GM21360 (cell line): Measurements from ENCODE around the gene MAGI1.

Experiments used
- ATAC-seq: cut with Tn5 transposase; IDR thresholded peaks from one replicate; pipeline ENCODE4 v1.9.1; 2021; ENCODE audit warnings: mild to moderate bottlenecking, moderate library complexity; ENCODE audit not compliant: unreplicated experiment

MAGI1 gene

DNA sequence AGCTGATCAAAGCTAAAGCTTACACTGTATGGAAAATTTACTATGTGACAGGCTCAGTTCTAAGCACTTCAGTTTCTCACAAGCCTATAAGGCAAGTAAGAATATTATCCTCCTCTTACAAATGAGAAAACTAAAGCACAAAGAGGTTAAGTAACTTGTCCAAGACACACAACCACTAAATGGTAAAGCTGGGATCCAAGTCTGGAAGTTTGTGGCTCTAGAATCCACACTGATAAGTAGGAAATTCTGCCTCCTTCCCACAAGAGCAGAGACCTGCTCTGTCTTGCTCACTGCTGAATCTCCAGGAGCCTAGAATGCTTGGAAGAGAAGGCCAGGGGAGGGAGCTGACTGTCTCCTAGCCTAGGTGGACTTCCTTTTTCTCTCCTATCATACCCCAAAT lies 60.6 kb downstream of the MAGI1 start:
- ATAC-seq = no peak

DNA sequence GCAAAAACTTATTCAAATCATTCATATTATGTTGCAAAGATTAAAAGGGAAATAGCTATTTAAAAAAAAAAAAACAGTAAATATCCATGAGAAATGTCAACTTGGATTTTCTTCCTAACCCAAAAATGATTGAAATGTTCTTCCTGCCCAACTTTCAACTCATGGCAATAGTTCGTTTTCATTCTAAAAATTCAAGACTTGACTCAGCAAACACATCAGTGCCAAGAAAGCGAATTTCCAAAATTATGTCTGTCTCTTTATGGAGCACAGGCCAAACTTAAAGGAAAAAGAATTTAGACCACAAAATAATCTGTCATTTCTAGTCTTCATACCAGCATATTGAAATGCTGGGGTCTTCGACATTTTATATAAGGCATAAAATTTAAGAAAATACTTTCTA lies 63.7 kb downstream of the MAGI1 start:
- ATAC-seq = no peak

DNA sequence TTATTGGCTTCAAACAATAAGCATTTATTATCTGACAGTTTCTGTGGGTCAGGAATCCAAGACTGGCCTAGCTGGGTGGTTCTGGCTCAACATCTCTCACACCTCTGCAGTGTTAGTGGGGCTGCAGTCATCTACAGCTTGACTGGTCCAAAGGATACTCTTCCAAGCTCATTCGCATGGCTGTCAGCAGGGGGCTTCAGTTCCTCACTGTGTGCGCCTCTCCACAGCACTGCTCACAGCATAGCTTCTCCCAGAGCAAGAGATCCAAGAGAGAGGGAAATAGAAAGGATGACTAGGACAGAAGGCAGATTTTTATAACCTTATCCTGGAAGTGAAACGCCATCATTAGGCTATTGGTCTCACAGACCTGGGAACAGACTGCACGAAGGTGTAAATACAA lies 64.2 kb downstream of the MAGI1 start:
- ATAC-seq = no peak

DNA sequence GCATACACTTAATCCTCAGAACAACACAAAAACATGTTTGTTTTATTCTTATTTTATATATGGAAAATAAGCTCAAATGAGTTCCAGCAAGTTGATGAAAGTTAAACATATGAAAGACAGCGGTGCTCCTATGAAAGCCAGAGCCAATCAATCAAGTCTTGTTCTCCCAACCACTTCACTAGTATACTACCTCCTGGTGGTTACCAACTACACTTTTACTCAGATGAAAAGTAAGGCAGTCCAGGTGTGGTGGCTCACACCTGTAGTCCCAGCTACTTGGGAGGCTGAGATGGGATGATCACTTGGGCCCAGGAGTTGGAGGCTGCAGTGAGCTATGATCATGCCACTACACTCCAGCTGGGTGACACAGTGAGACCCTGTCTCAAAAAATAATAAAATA lies 66.0 kb downstream of the MAGI1 start:
- ATAC-seq = no peak

DNA sequence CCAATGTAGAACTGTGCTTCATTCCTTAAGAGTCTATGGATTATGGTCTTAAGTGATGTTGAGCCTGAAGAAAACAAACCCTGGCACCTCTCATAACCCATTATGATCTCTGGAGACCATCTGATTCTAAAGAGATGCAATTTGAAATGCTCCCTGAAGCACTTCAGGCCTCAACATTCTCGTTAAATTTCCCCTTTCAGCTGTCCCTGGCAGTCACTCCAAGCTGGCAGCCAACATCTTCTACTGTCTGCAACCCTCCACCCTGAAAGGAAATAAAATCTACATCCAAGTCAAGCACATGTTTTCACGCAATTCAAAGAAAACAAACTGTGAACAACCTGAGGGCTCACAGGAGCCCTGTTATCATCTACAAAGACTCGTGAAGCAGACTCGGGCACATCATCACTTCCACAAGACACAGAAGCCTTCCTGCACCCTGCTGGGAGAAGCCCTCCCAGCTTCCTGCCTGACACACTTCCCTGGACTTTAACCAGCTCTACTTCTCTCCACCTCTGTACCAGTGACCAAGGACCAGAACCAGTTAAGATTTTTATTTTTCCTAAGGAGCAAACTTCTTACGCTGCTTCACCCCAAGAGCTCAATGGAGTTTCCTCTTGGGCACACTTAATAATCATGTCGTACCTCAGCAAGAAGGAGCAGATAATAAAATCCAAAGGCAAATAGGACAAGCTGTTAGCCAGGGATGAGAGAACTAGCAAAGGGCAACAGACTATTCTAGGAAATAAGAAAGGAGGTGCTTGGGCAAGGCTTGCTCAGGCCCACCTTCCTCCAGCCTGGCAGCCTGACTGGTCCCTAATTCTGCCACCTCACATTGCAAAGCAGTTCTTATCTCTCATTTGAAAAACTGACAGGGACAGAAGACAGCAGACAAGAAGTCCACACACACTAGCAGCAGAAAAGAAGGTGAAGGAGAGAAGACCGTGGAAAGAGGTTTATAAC lies 67.1 kb downstream of the MAGI1 start:
- no peak for ATAC-seq

DNA sequence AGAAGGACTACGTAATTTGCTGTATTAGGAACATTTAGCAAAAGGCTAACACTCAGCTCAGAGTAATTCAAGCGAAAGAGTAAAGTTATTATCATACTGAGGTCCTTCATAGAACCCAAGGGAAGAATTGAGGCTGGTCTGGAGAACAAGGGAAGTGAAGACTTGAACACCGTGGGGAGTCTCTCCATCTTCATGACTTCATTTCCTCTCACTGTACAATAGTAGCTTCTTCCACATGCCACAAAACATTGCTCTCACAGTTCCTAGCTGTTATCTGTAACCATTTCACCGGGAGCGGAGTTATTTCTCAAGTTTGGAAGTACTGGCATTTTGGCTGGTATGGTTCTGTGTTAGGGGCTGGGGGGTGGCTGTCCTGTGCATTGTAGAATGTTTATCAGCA lies 69.7 kb downstream of the MAGI1 start:
- no peak for ATAC-seq

DNA sequence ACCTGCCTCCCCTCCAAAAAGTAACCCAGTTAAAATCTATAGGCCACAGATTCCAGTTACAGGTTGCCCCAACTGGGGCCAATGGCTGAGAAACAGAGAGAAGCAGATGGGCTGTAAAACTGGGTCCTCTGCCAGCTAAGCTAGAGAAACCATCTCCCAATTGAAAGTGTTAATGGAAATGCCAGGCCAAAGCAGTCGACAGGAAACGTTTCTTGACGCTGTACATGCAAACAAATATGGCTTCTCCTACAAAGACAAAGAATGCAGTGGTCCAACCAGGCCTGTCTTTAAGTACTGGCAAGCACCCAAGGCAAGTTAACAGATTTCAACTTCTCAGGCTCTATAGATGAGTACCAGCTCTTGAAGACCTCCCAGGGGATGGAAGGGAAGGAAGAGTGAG lies 71.3 kb downstream of the MAGI1 start:
- ATAC-seq = no peak

DNA sequence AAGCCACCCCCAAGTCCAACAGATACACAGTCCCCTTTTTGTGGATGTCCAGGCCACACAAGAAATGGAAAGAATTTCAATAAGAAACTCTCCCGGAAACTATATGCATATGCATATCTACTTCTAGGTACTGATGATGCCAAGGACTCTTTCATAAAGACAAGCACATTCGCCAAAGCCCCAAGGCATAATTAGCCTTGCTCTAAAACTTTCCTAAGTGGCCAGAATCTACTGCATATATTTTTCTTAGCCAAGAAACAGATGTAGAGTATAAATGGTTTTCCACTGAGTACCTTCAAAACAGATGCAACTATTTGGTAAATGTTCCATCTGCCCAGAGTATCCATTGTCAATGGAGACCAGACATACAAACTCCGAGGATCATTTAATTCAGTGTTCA lies 73.9 kb downstream of the MAGI1 start:
- ATAC-seq = no peak

DNA sequence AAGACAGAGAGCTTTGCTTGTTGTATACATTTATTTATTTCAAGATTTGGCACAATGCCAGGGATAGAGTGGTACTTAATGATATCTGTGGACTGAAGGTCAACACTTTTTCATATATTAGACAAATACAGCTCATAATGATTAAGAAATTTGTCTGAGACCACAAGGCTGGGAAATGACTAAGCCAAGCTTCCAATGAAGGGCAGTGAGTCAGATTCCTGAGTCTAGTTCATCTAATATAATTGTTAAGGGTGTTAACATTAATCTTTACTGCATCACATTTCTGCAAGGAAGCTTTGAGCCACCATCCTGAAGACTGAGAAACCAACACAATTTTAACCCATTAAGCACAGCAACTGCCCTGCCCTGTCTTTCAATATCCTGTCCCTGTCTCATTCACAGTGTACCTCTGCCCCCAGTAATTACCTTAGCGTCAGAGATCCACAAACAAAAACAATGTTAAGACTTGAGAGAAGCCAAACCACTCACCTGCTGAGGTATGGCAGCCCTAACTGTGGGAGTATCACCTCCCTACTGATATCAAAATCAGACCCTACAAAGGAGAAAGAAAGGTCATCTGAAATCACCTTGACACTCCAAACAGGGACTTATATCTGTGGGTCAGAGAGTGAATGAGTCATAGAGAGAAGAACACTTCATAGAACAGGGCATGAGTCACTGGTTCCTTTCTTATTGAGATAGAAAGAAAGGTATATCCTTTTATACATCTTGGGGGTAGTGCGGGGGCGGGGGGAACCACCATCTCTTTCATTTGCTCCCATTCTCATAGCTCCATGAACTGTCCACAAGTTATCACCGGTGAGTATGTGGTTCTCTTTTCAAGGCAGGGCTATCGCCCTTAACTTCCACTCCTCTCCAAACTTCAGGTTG lies 74.7 kb downstream of the MAGI1 start:
- peak; percentile 99 for ATAC-seq

DNA sequence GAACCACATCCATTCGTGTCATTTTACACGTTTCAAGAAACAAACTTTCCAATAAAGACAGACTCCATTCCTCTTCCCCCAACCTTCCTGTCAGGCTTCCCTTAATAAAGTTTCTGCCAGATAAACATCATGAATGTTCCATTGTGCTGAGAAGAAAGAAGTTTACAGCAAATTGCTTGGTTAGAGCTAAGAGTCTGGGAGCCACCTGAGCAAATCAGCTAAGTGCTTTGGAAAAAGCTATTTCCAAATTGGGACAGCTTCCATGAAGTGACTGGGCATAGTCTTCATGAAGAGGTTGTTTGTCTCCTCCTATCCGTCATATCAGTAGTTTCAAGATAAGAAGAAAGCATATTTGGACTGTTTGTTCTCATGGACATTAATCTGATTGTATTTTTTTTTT lies 77.0 kb downstream of the MAGI1 start:
- no peak for ATAC-seq

DNA sequence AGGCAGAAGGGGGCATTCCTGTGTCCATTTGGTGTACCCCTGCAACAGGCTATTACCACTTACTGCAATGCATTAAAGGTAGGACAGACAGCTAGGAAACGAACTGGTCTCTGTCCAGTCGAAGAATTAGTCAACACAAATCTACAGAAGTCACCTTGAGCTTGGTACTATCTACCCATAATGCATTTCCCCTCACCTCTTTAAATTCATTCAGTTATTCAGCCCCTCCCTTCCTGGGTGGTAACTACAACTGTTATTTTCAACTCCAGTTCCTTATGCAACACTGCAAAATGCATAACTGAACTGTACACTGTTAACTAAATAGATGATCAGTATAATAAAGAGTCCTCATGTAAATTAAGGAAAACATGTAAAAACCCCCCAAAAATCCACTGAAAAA lies 77.6 kb downstream of the MAGI1 start:
- ATAC-seq = no peak

DNA sequence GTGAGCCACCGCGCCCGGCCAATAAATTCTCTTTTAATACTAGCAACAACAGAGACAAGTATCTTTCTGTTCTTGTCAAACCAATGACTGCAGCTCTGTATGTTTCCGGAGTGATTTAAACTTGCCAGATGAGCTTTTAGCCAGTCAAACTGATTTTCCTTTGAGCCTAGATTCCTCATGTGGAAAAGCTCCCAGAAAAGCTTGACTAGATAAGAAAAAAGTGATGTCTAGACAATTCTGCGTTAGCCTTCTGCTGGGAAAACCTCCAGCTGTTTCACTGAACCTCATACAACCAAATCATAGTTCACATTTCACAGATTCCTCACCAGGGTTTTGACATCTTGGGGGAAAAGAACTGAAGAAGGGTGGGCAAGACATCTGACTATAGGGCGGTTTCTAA lies 78.6 kb downstream of the MAGI1 start:
- ATAC-seq = no peak

DNA sequence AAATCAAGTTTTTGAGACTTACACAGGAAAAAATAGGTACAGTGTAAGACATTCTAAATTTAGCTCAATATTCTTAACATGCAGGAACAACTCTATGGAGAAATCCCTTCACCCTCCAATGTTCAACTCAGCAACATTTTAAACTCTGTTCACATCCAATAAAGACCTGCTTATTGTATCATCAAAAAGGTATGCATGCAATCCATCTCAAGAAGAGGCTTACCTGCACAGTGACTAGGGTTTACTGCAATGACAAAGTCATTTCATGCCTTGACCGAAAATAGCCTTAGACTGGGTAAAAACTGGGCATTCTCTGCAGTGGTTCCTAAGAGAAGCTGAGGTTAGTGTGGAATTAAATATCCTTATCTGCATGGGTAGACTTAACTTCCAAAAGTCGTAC lies 80.5 kb downstream of the MAGI1 start:
- ATAC-seq = no peak

DNA sequence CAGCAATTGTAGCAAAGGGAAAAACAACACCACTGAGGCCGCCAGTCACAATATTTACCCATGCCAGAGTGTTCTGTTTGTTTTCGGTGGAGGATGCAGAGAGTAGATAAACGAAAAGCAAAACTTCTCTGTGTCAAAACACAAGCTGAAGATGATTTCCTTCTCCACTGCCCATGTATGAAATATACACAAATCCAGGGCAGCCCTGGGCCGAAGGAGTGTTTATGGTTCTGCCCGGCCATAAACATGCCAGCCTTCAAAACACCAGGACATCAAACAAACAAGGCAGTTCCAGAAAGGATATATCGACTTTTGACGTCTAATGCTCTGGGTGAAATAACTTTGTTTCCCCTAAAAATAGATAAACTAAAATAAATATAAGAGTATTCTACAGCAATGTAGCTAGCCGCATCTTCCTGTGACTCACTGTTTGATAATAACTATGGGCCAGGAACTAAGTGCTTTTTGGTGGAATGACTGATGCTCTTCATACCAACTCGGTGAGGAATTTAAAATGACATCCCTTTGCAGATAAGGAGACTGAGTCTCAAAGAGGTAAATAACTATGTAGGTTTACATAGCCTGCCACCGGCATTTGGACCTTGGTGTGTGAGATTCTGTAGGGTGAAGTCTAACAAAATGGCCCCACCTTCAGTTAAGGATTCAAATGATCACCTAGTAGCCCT lies 82.8 kb downstream of the MAGI1 start:
- ATAC-seq = no peak

DNA sequence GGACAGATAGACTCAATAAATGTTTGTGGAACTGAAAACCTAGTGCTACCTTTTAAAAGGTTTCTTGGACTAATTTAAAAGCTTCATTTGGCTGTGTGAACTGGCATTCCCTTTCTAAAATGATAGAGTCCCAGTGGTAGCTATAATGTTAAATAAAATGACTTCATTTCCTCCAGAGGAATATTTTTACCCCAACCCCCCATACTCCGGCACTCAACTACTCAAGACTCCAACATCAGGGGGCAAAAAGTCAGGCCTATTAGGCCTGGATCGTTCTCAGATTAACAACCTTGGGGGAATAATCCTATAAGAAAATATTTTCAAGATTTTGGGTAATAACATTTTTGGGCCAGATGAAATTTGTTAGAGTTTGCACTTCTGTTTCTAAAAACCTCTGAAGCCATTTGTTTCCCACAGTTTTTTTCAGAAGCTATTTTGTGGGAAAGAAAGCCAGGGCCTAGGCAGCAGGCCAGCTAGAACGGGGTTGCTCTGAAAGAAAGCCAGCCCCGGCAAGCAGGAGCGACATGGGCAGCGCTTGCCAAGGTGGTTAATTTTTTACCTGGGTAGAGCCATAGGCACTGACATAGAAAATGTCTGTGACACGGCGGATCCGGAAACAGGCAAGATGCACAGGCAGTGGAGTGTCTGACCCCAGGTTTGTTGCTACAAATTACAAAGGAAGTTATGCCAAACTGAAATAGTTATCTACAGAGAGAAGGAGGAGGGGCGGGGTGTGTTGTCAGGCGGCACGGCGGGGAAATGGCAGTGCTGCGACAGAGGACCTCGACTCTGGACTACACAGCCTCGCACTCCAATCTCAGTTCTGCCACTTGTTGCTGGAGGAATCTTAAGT lies 84.6 kb downstream of the MAGI1 start:
- no peak for ATAC-seq

DNA sequence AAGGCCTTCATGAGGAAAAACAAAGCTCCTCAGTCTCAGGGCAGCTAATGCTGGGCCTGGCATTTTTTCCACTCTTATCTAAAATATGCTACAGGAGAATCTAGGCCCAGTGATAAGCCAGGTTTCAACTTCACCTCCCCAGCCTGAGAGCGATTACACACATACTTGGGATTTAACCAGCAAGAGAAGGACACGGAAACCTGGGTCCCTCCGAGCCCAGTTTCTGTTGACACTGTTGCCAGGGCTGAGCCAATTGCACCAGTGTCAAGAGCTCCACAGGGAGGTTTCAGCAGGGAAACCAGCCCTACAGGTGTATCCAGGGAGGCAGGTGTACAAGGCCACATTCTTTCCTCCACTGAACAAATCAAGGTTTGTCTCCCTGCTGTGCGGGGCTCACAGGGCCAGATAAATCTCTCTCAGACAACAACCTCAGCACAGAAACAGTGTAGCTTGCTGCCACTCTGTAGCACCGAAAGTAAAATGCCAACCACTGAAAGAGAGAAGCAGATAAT lies 85.4 kb downstream of the MAGI1 start:
- no peak for ATAC-seq

DNA sequence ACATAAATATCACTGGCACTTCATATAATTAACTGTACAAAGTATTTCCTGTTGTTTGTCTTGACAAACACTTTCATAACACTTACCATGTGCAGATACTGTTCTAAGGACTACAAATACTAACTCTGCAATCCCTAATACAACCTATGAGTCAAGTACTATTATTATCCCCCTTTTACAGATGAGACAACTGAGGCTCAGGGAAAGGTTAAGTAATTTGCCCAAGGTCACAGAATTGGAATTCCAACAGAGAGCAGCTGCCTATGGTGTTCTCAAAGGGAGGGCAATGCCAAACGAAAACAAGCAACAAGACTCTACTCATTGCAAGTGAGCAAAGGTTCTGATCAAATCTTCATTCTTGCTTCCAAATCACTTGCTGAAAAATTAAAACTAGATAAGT lies 85.9 kb downstream of the MAGI1 start:
- ATAC-seq = no peak

DNA sequence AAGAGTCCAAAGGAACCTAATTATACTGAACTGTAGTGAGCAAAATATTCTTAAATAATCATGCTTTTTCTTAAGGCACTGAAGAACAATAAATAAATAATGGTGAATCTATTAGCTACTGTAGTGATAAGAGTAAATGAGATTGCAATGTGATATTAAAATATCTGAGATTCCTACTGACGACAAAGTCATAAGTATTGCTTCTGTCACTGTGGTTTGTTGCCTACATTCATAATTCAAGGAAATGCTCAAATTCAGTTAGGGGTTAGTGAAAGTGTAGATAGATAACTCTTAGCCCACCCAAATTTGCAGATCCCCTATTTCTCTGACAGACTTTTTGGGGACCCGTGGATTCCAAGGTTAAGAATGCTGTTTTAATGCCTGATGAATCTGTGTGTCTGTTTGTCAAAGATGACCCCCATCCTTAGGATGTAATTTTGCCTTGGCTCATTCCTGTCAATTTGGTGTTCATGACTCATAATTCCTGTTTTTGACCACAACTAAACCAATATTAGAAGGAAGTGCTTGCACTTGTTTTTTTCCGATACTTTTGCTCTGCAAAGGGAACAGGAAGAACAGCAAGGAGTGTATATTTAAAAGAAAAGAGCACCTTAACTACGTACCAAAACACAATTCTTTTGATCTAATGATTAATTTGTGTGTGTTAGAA lies 86.7 kb downstream of the MAGI1 start:
- ATAC-seq = no peak
